Stimulated activated naive CD8-positive, alpha-beta T cell treated with anti-CD3 and anti-CD28 coated beads, Interleukin-15, amount 100 ng/mL, for 72 hours (primary cell): ENCODE measurements around the gene PGLYRP2.

Experiments
- ATAC-seq: fragments of 150-1000 bp; cut with Tn5 transposase; 2 replicates; pipeline ENCODE4 v1.10.0; 2021; ENCODE audit warnings: mild to moderate bottlenecking, moderate library complexity
- DNase-seq, 2 donors: peaks; one replicate each; pipeline ENCODE4 v3.0.0; 2021 to 2022
- H3K27ac Mint-ChIP-seq, 2 donors: one replicate each; pipeline ENCODE4 v1.8.0; 2022; ENCODE audit warnings: mild to moderate bottlenecking in 2 of 2, mixed read lengths in 2 of 2, moderate library complexity in 2 of 2
- H3K27me3 Mint-ChIP-seq: one replicate; pipeline ENCODE4 v1.8.0; 2022; ENCODE audit warnings: mixed read lengths
- H3K4me1 Mint-ChIP-seq: one replicate; pipeline ENCODE4 v1.8.0; 2022; ENCODE audit warnings: mild to moderate bottlenecking, mixed read lengths
- H3K4me3 Mint-ChIP-seq, 2 donors: one replicate each; pipeline ENCODE4 v1.8.0; 2022; ENCODE audit warnings: mild to moderate bottlenecking in 2 of 2, mixed read lengths in 2 of 2, moderate library complexity in 1 of 2
- H3K9me3 Mint-ChIP-seq, 2 donors: one replicate each; pipeline ENCODE4 v1.8.0; 2022; ENCODE audit warnings: mixed read lengths in 2 of 2

PGLYRP2 gene

GRCh38 chr19:15468675-15469512, 10.4 kb downstream of the PGLYRP2 start:
- ATAC-seq (no peak), DNase-seq (no peak)
- Mint-ChIP-seq H3K9me3 (no peaks in the 10 kb centered on the region), H3K4me1 (peaks cover 62% of the 10 kb centered on the region), H3K27ac (peak overlapping the region in 1 of 2 donors; percentile 4), H3K27me3 (no peaks in the 10 kb centered on the region), H3K4me3 (peak overlapping the region; percentile 81 to 86)

- no peaks in the 10 kb centered on the region for H3K27me3 Mint-ChIP-seq
- peaks cover 63% of the 10 kb centered on the region for H3K4me1 Mint-ChIP-seq
- no peaks in the 10 kb centered on the region for H3K9me3 Mint-ChIP-seq
- DNase-seq (no peak), ATAC-seq (no peak)
- H3K27ac Mint-ChIP-seq: peak overlapping the region in 1 of 2 donors; percentile 67
- H3K4me3 Mint-ChIP-seq: peak overlapping the region; percentile 16 to 63
Observed at GRCh38 chr19:15467734-15468214, 11.5 kb downstream of the PGLYRP2 start.

- no peaks in the 10 kb centered on the region for H3K27me3 Mint-ChIP-seq
- peak; percentile 43 to 73 for DNase-seq
- H3K4me1 Mint-ChIP-seq: peaks cover 70% of the 10 kb centered on the region
- H3K9me3 Mint-ChIP-seq: no peaks in the 10 kb centered on the region
- peak overlapping the region; percentile 58 to 62 for H3K4me3 Mint-ChIP-seq
- H3K27ac Mint-ChIP-seq: peak overlapping the region; percentile 52 to 94
- peak; percentile 61 for ATAC-seq
Observed at GRCh38 chr19:15466851-15467733, 12.2 kb downstream of the PGLYRP2 start.

GRCh38 chr19:15464394-15465385, 14.6 kb downstream of the PGLYRP2 start, which contains the start of gene RASAL3:
Gene RASAL3, minus strand, starts transcription at chr19:15464544. Its CDS starts 186 bp downstream, at chr19:15464358.
- no peaks in the 10 kb centered on the region for H3K9me3 Mint-ChIP-seq
- peak within 1 kb of the TSS; percentile 97 for H3K27ac Mint-ChIP-seq
- H3K4me3 Mint-ChIP-seq: peak within 1 kb of the TSS; percentile 88 to 90
- no peaks in the 10 kb centered on the region for H3K27me3 Mint-ChIP-seq
- H3K4me1 Mint-ChIP-seq: peaks cover 76% of the 10 kb centered on the region
- peak; percentile 76 for ATAC-seq
- DNase-seq: peak; percentile 56 to 71

- DNase-seq (peak; percentile 80 to 86), ATAC-seq (peak; percentile 88)
- Mint-ChIP-seq H3K9me3 (no peaks in the 10 kb centered on the region), H3K27me3 (no peaks in the 10 kb centered on the region), H3K27ac (peak overlapping the region; percentile 97), H3K4me3 (peak overlapping the region; percentile 88 to 90), H3K4me1 (peaks cover 70% of the 10 kb centered on the region)
Observed at GRCh38 chr19:15463861-15464371, 15.4 kb downstream of the PGLYRP2 start.

- no peaks in the 10 kb centered on the region for H3K27me3 Mint-ChIP-seq
- DNase-seq (no peak), ATAC-seq (no peak)
- no peaks in the 10 kb centered on the region for H3K9me3 Mint-ChIP-seq
- H3K27ac Mint-ChIP-seq: peak overlapping the region in 1 of 2 donors; percentile 76
- no peak overlapping the region for H3K4me3 Mint-ChIP-seq
- peaks cover 54% of the 10 kb centered on the region for H3K4me1 Mint-ChIP-seq
Observed at GRCh38 chr19:15461694-15462093, 17.6 kb downstream of the PGLYRP2 start.

- H3K4me3 Mint-ChIP-seq: no peak overlapping the region
- H3K9me3 Mint-ChIP-seq: no peaks in the 10 kb centered on the region
- H3K27ac Mint-ChIP-seq: no peak overlapping the region
- DNase-seq (no peak), ATAC-seq (no peak)
- H3K27me3 Mint-ChIP-seq: no peaks in the 10 kb centered on the region
- H3K4me1 Mint-ChIP-seq: peaks cover 46% of the 10 kb centered on the region
Observed at GRCh38 chr19:15457701-15458484, 21.4 kb downstream of the PGLYRP2 start.

GRCh38 chr19:15456871-15457700, 22.2 kb downstream of the PGLYRP2 start:
- H3K4me3 Mint-ChIP-seq: no peak overlapping the region
- H3K27me3 Mint-ChIP-seq: no peaks in the 10 kb centered on the region
- no peak for DNase-seq
- no peaks in the 10 kb centered on the region for H3K9me3 Mint-ChIP-seq
- H3K4me1 Mint-ChIP-seq: peaks cover 39% of the 10 kb centered on the region
- H3K27ac Mint-ChIP-seq: peak overlapping the region in 1 of 2 donors; percentile 54
- peak; percentile 45 for ATAC-seq

GRCh38 chr19:15456441-15456840, 22.9 kb downstream of the PGLYRP2 start:
- Mint-ChIP-seq H3K9me3 (no peaks in the 10 kb centered on the region), H3K27ac (peak overlapping the region in 1 of 2 donors; percentile 54), H3K4me3 (no peak overlapping the region), H3K27me3 (no peaks in the 10 kb centered on the region), H3K4me1 (peaks cover 37% of the 10 kb centered on the region)
- DNase-seq: no peak
- ATAC-seq: no peak

GRCh38 chr19:15455996-15456395, 23.3 kb downstream of the PGLYRP2 start:
- H3K4me3 Mint-ChIP-seq: no peak overlapping the region
- ATAC-seq: no peak
- H3K9me3 Mint-ChIP-seq: no peaks in the 10 kb centered on the region
- no peaks in the 10 kb centered on the region for H3K27me3 Mint-ChIP-seq
- no peak for DNase-seq
- no peak overlapping the region for H3K27ac Mint-ChIP-seq
- H3K4me1 Mint-ChIP-seq: peaks cover 39% of the 10 kb centered on the region

GRCh38 chr19:15453906-15454860, 25.1 kb downstream of the PGLYRP2 start:
- DNase-seq: no peak
- ATAC-seq: no peak
- Mint-ChIP-seq H3K4me1 (peaks cover 42% of the 10 kb centered on the region), H3K27ac (peak overlapping the region; percentile 31 to 82), H3K4me3 (no peak overlapping the region), H3K9me3 (peaks cover 6 to 8% of the 10 kb centered on the region in 2 donors), H3K27me3 (no peaks in the 10 kb centered on the region)

GRCh38 chr19:15453091-15453578, 26.2 kb downstream of the PGLYRP2 start:
- no peak overlapping the region for H3K27ac Mint-ChIP-seq
- ATAC-seq (no peak), DNase-seq (no peak)
- H3K9me3 Mint-ChIP-seq: peaks cover 6 to 8% of the 10 kb centered on the region in 2 donors
- H3K4me3 Mint-ChIP-seq: no peak overlapping the region
- no peaks in the 10 kb centered on the region for H3K27me3 Mint-ChIP-seq
- peaks cover 47% of the 10 kb centered on the region for H3K4me1 Mint-ChIP-seq
